KMS-11 (cell line): ENCODE data around the gene DCUN1D5.

Experiments used
- H2AFZ ChIP-seq: fragments of 200-600 bp; sonication (generic); 2 replicates; pipeline ENCODE4 v1.6.1; 2016; ENCODE audit warnings: antibody characterized with exemption, mixed run types, low read depth
- H3K27ac ChIP-seq: fragments of 200-600 bp; sonication (generic); 2 replicates; pipeline ENCODE4 v1.6.1; 2016; ENCODE audit warnings: mild to moderate bottlenecking, mixed run types
- H3K27me3 ChIP-seq: fragments of 200-600 bp; sonication (generic); 2 replicates; pipeline ENCODE4 v1.6.1; 2017; ENCODE audit warnings: mild to moderate bottlenecking, low read depth, mixed run types, moderate library complexity; ENCODE audit not compliant: insufficient read depth
- H3K36me3 ChIP-seq: fragments of 200-600 bp; sonication (generic); 2 replicates; pipeline ENCODE4 v1.6.1; 2017; ENCODE audit warnings: mild to moderate bottlenecking, mixed run types; ENCODE audit not compliant: insufficient read depth
- H3K4me1 ChIP-seq: fragments of 200-600 bp; sonication (generic); 2 replicates; pipeline ENCODE4 v1.6.1; 2016; ENCODE audit warnings: mild to moderate bottlenecking, low read depth, mixed run types; ENCODE audit not compliant: poor library complexity, severe bottlenecking
- H3K4me2 ChIP-seq: fragments of 200-600 bp; sonication (generic); 2 replicates; pipeline ENCODE4 v1.7.0; 2016; ENCODE audit warnings: mild to moderate bottlenecking, mixed run types
- H3K4me3 ChIP-seq: fragments of 200-600 bp; sonication (generic); IDR thresholded peaks from 2 replicates; pipeline ENCODE4 v1.6.1; 2017; ENCODE audit warnings: low read depth, low read length, mixed read lengths; ENCODE audit not compliant: insufficient read depth
- H3K79me2 ChIP-seq: fragments of 200-600 bp; sonication (generic); 2 replicates; pipeline ENCODE4 v1.6.1; 2016; ENCODE audit warnings: low read depth, mixed run types; ENCODE audit not compliant: insufficient read depth
- H3K9ac ChIP-seq: fragments of 200-600 bp; sonication (generic); 2 replicates; pipeline ENCODE4 v1.6.1; 2016; ENCODE audit warnings: mild to moderate bottlenecking, mixed run types
- H4K20me1 ChIP-seq: fragments of 200-600 bp; sonication (generic); 2 replicates; pipeline ENCODE4 v1.6.1; 2016; ENCODE audit warnings: mild to moderate bottlenecking, mixed run types; ENCODE audit not compliant: insufficient read depth
- CTCF ChIP-seq: fragments of 200-600 bp; sonication (generic); conservative IDR thresholded peaks from 2 replicates; pipeline ENCODE4 v1.6.1; 2017; ENCODE audit warnings: low read depth, mild to moderate bottlenecking, antibody characterized with exemption, low read length, moderate library complexity, mixed read lengths

The DCUN1D5 gene

GRCh38 chr11:103071008-103071407 lies 21.0 kb downstream of the DCUN1D5 start:
- no peak for TF ChIP-seq CTCF
- H3K4me2 ChIP-seq, result peak overlapping the region; percentile 41; the same call in 1 of the 2 replicates
- H3K27ac ChIP-seq, result no peak overlapping the region
- H3K9ac ChIP-seq, result no peak overlapping the region
- H3K4me3 ChIP-seq, result no peak overlapping the region
- H2AFZ ChIP-seq, result no peak overlapping the region
- no peaks in the 10 kb centered on the region for H3K36me3 ChIP-seq
- H4K20me1 ChIP-seq, result peaks cover 3% of the 10 kb centered on the region; the same call in 1 of the 2 replicates
- no peaks in the 10 kb centered on the region for H3K27me3 ChIP-seq
- peaks cover 40% of the 10 kb centered on the region for H3K4me1 ChIP-seq
- peaks cover 24% of the 10 kb centered on the region; the same call in 1 of the 2 replicates for H3K79me2 ChIP-seq

- H3K27ac ChIP-seq, result no peak overlapping the region
- H3K4me1 ChIP-seq, result peaks cover 40% of the 10 kb centered on the region
- H3K9ac ChIP-seq, result no peak overlapping the region
- no peaks in the 10 kb centered on the region for H3K27me3 ChIP-seq
- H3K79me2 ChIP-seq, result peaks cover 24% of the 10 kb centered on the region; the same call in 1 of the 2 replicates
- H3K36me3 ChIP-seq, result no peaks in the 10 kb centered on the region
- H3K4me2 ChIP-seq, result peak overlapping the region; percentile 41; the same call in 1 of the 2 replicates
- TF ChIP-seq CTCF, result no peak
- no peak overlapping the region for H2AFZ ChIP-seq
- H4K20me1 ChIP-seq, result peaks cover 3% of the 10 kb centered on the region; the same call in 1 of the 2 replicates
- no peak overlapping the region for H3K4me3 ChIP-seq
Observed at GRCh38 chr11:103070142-103070541, 21.8 kb downstream of the DCUN1D5 start.

GRCh38 chr11:103069367-103069766 lies 22.6 kb downstream of the DCUN1D5 start:
- Histone ChIP-seq H3K27ac (no peak overlapping the region), H3K27me3 (no peaks in the 10 kb centered on the region), H3K4me3 (no peak overlapping the region), H3K4me2 (0 out of 2 replicates have a peak overlapping the region, but pooled peaks have one; percentile 41), H3K9ac (no peak overlapping the region), H3K79me2 (peaks cover 24% of the 10 kb centered on the region; the same call in 1 of the 2 replicates), H3K4me1 (peaks cover 40% of the 10 kb centered on the region), H4K20me1 (peaks cover 3% of the 10 kb centered on the region; the same call in 1 of the 2 replicates), H2AFZ (no peak overlapping the region), H3K36me3 (no peaks in the 10 kb centered on the region)
- no peak for TF ChIP-seq CTCF

- no peak overlapping the region for H3K9ac ChIP-seq
- no peaks in the 10 kb centered on the region for H3K36me3 ChIP-seq
- peaks cover 24% of the 10 kb centered on the region; the same call in 1 of the 2 replicates for H3K79me2 ChIP-seq
- peak overlapping the region; percentile 17 for H3K4me2 ChIP-seq
- no peak overlapping the region for H3K27ac ChIP-seq
- no peak overlapping the region for H3K4me3 ChIP-seq
- H2AFZ ChIP-seq, result no peak overlapping the region
- peaks cover 3% of the 10 kb centered on the region; the same call in 1 of the 2 replicates for H4K20me1 ChIP-seq
- peaks cover 40% of the 10 kb centered on the region for H3K4me1 ChIP-seq
- no peak for TF ChIP-seq CTCF
- H3K27me3 ChIP-seq, result no peaks in the 10 kb centered on the region
Observed at GRCh38 chr11:103067118-103067517, 24.8 kb downstream of the DCUN1D5 start.
